LNCaP clone FGC (cell line): ENCODE data around the gene CNTN2.
A peak's percentile ranks its signal among the peaks of the same experiment; 100 is the strongest.

Experiments
- DNase-seq: peaks from one replicate; pipeline ENCODE4 v3.0.0-alpha.2; 2011; ENCODE audit warnings: low read depth
- H3K4me3 ChIP-seq: 2 replicates; pipeline ENCODE4 v1.5.1; 2011; ENCODE audit warnings: mild to moderate bottlenecking, low read depth, low read length, control low read depth
- TF ChIP-seq, protein P1 (sequence below): IDR thresholded peaks from 2 replicates; pipeline ENCODE4 v1.5.1; 2012; ENCODE audit warnings: mild to moderate bottlenecking; ENCODE audit not compliant: control insufficient read depth, insufficient read depth; ENCODE audit errors: extremely low read depth

CNTN2 gene

DNA sequence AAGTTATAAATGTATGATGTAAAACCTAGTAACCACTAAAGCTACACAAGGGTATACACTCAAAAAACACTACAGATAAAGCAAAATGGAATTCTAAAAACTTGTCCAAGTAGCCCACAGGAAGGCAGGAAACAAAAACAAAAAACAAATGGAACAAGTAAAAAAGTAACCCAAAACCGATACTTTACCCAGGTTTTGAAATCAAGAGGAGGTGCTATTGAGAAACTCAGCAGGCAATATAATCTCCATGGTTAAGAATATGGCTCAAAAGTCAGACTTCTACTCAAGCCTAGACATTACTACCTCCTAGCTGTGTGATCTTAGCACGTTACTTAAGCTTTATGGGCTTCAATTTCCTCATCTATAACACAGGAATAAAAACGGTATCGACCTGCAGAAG lies 65.5 kb downstream of the CNTN2 start:
- no peak for DNase-seq
- TF ChIP-seq, protein P1, sequence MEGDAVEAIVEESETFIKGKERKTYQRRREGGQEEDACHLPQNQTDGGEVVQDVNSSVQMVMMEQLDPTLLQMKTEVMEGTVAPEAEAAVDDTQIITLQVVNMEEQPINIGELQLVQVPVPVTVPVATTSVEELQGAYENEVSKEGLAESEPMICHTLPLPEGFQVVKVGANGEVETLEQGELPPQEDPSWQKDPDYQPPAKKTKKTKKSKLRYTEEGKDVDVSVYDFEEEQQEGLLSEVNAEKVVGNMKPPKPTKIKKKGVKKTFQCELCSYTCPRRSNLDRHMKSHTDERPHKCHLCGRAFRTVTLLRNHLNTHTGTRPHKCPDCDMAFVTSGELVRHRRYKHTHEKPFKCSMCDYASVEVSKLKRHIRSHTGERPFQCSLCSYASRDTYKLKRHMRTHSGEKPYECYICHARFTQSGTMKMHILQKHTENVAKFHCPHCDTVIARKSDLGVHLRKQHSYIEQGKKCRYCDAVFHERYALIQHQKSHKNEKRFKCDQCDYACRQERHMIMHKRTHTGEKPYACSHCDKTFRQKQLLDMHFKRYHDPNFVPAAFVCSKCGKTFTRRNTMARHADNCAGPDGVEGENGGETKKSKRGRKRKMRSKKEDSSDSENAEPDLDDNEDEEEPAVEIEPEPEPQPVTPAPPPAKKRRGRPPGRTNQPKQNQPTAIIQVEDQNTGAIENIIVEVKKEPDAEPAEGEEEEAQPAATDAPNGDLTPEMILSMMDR, result no peak
- H3K4me3 ChIP-seq, result no peak overlapping the region

DNA sequence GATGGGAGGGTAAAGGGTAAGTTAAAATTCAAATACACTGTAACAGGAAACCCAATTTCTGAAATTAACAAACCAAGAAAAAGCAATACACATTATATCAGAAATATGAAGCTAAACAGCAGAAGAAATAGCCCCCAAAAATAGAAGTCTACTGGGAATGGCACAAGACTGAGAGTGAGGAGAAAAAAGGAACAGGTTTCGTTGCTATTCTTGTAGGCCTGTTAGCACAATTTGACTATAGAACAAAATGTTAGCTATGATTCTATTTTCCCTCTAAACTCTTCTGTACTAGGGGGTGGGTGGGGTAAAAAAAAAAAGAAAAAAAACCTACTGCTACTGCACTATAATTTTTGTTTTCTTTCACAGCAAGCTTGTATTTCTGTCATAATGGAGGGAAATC lies 66.3 kb downstream of the CNTN2 start:
- no peak for DNase-seq
- TF ChIP-seq, protein P1, result no peak
- no peak overlapping the region for H3K4me3 ChIP-seq

DNA sequence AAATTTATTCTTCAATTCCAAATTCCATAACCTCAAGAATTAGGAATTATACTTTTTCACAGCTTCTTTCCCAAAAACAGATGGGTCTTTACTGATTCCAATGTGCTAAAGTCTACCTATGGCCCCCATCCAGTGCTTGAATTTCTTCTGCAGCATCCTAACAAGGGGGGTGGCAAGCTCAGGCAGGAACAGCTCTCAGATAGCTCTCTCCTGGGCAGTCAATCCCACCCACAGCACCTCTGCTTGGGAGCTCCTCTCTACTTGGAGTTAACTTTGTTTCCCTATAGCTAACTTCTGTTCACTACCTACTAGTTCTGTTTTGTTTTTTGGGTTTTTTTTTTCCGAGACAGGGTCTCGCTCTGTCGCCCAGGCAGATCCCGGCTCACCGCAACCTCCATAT lies 66.7 kb downstream of the CNTN2 start:
- no peak for DNase-seq
- no peak overlapping the region for H3K4me3 ChIP-seq
- TF ChIP-seq, protein P1, result no peak

DNA sequence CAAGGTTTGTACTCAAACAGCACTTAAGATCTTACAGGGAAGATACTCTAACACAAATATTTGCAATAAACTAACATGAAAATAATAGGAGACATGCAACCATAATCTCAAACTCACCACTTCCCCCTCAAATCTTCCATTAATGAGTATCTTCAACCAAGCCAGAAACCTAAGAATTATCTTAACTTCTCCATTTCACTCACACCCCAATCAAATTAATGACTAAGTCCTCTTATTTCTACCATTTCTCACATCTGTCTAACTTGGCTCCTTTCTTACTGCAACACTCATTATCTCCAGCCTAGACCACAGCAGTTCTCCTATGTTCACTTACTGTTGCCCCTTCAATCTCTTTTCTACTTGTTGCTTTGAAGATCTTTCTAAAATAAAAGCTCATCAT lies 68.3 kb downstream of the CNTN2 start:
- no peak for DNase-seq
- no peak overlapping the region for H3K4me3 ChIP-seq
- TF ChIP-seq, protein P1, result no peak

DNA sequence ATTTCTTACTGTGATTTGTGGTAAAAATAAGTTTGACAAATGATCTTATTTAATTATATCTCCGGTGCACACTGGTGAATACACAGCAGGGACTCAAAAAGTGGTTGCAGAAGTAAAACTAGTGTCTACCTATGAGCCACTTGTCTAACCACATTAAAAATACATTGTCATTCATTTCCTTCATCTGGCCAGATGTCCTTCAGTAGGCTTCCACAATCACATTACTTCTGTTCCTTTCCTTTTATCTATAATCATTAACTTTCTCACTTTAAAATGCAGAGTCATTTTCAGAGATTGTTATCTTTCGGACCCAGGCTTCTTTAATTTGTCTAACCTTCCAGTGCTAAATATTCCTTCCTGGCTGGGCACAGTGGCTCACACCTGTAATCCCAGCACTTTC lies 75.7 kb downstream of the CNTN2 start:
- no peak for DNase-seq
- H3K4me3 ChIP-seq, result no peak overlapping the region
- TF ChIP-seq, protein P1, result no peak

DNA sequence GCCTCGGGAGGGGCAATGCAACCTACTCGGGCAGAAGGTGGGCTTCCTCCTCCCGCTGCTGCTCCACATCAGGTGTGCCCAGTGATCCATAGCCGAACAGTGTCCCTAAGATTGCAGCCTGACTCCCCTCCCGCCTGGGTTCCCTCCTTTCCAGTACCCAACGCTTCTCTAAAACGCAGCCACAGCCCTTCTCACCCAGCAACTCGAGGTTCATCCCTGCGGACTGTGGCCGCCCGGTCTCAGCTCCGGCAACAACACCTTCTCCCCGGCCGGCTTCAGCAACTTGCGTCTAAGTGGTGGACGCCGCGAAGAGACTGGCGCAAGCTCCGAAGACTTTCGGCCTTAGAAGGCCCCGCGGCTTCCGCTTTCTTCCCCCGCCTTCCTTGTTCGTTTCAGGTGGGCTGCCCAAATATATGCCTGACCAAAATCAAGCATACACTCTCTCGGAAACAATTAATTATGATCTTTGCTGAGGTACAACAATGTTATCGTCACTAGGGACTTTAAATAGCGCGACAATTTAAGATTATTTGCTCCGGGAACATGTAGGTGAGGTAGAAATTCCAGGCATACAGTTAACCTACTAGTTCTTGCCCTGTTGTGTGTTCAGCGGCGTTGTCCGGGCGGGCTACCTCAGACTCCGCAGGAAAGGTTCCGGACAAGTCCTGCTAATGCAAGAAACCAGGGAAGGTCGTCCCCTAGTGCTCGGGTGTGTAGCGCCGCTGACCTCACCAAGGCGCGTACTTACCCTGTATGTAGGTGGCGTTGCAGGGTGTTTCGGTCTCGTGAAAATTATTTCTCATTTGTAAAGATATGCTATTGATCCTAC lies 78.9 kb downstream of the CNTN2 start, which contains the start of gene RBBP5:
TSS of gene RBBP5 (minus strand) at position 319 of the 829 bp plus-strand sequence. CDS start at position 214, 105 bp downstream.
- peak within 1 kb of the TSS; percentile 98 for H3K4me3 ChIP-seq
- TF ChIP-seq, protein P1, result peak; percentile 92
- DNase-seq, result peak; percentile 98

DNA sequence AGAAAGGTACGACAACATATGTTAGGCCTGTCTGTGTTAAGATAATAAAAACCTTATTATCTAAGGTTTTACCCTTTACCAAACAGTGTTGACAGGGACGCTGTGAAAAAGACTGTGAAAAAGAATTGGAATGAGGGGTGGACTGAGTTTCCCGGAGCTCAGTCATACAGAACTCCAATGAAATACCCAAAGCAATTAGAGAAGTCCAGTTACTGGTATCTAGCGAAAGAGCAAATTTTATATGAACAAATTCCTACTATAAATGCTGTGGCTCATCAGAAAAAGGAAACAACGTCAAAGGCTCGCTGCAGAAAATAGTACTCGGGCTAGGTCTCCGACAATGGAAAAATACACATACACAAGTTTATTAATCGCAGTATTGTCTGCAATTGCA lies 79.5 kb downstream of the CNTN2 start:
- no peak for DNase-seq
- TF ChIP-seq, protein P1, result no peak
- H3K4me3 ChIP-seq, result peak overlapping the region; percentile 98
